Urinary bladder (tissue), 4 donors: ENCODE measurements around the gene TNRC6A. TPM values are rescaled to one million over a fixed set of nuclear protein-coding genes. Genes with fewer than 3 reads are reported as not detected.
"Not testable (repeated sequence)": the region's sequence is repeated elsewhere in the genome, so short reads cannot be mapped to it uniquely, and the experiment has no call there.

Experiments
- DNase-seq: peaks from one replicate; pipeline ENCODE4 v3.0.0-alpha.2; 2015; ENCODE audit errors: extremely low spot score
- H3K27ac ChIP-seq: one replicate; pipeline ENCODE4 v1.5.1; 2013; ENCODE audit warnings: low read depth, mild to moderate bottlenecking, moderate library complexity
- H3K36me3 ChIP-seq: one replicate; pipeline ENCODE4 v1.6.1; 2013; ENCODE audit warnings: mild to moderate bottlenecking, moderate library complexity; ENCODE audit not compliant: insufficient read depth
- H3K4me1 ChIP-seq: one replicate; pipeline ENCODE4 v1.6.1; 2013; ENCODE audit warnings: mild to moderate bottlenecking, moderate library complexity; ENCODE audit not compliant: insufficient read depth
- H3K4me3 ChIP-seq: one replicate; pipeline ENCODE4 v1.5.1; 2013; ENCODE audit warnings: low read depth, low read length
- WGBS: extraction: QIAGEN DNeasy Blood & Tissue Kit; methylation state at CpG from one replicate; pipeline ENCODE4 v1.1.7; 2013; 5-methylcytosine and 5-hydroxymethylcytosine counted together
- polyA plus RNA-seq: library from polyadenylated mRNA; stranded (reverse); fragments of 200-250 nt; gene quantifications from one replicate; pipeline ENCODE4 v1.2.3, GENCODE V29; 2013
- total RNA-seq: library from RNA; depleted of rRNA; stranded (reverse); fragments of >200 nt; gene quantifications from one replicate; pipeline ENCODE4 v1.2.3, GENCODE V29; 2014
- donor health status: healthy with polysubstance abuse.
- donor health status: healthy.

The TNRC6A gene
- total and polyA plus RNA-seq, 2 donors = 20.9 to 72.8 TPM

GRCh38 chr16:24852281-24852721 is 122.8 kb downstream of the TNRC6A start:
- H3K4me1 ChIP-seq = no peaks in the 10 kb centered on the region
- DNase-seq = no peak
- 58% methylated on average over 8 of the region's 8 CpGs for WGBS
- no peaks in the 10 kb centered on the region for H3K36me3 ChIP-seq
- no peak overlapping the region for H3K4me3 ChIP-seq
- no peak overlapping the region for H3K27ac ChIP-seq

- no peak for DNase-seq
- no peaks in the 10 kb centered on the region for H3K4me1 ChIP-seq
- WGBS = 74% methylated on average over 8 of the region's 8 CpGs
- H3K27ac ChIP-seq = no peak overlapping the region
- no peak overlapping the region for H3K4me3 ChIP-seq
- no peaks in the 10 kb centered on the region for H3K36me3 ChIP-seq
These were observed 123.8 kb downstream of the TNRC6A start for GRCh38 chr16:24853169-24853824.

- WGBS = 12% methylated on average over 18 of the region's 18 CpGs
- Histone ChIP-seq H3K4me3 (no peak overlapping the region), H3K27ac (no peak overlapping the region), H3K4me1 (no peaks in the 10 kb centered on the region), H3K36me3 (no peaks in the 10 kb centered on the region)
- DNase-seq = no peak
These were observed 124.4 kb downstream of the TNRC6A start for GRCh38 chr16:24853830-24854229.

DNA sequence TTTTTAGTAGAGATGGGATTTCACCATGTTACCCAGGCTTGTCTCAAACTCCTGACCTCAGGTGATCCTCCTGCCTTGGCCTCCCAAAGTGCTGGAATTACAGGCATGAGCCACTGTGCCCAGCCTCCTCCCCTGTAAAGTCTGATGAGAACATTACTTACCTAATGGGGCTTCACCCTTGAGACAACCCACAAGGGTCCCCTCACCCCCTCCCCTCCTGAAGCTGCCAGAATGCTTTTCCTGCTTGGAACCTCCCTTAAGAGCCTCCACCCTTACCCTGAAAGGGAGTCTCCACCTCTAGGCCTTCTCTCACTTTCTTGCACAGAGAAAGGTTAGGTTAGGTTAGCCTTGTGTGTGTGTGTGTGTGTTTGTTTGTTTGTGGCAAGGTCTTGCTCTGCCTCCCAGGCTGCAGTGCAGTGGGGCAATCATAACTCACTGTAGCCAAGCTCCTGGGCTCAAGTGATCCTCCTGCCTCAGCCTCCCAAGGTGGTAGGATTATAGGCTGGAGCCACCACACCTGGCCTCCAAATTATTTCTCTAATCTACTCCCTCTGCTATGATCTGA is 125.2 kb downstream of the TNRC6A start:
- H3K4me3 ChIP-seq = no peak overlapping the region
- no peak for DNase-seq
- no peaks in the 10 kb centered on the region for H3K36me3 ChIP-seq
- H3K4me1 ChIP-seq = no peaks in the 10 kb centered on the region
- no peak overlapping the region for H3K27ac ChIP-seq

- H3K27ac ChIP-seq = no peak overlapping the region
- no peaks in the 10 kb centered on the region for H3K36me3 ChIP-seq
- H3K4me3 ChIP-seq = no peak overlapping the region
- DNase-seq = no peak
- H3K4me1 ChIP-seq = no peaks in the 10 kb centered on the region
- 52% methylated on average over 5 of the region's 5 CpGs for WGBS
These were observed 126.2 kb downstream of the TNRC6A start for GRCh38 chr16:24855678-24856077.

DNA sequence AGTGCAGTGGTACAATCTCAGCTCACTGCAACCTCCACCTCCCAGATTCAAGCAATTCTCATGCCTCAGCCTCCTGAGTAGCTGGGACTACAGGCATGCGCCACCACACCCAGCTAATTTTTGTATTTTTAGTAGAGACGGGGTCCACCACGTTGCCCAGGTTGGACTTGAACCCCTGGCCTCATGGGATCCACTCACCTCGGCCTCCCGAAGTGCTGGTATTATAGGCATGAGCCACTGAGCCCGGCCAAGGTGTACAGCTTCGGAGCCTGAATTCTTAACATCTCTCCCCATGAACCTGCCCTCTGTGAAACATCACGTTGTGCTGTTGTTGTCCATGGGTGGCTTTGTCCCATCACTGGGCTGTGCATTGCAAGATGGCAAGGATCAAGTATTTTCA is 127.4 kb downstream of the TNRC6A start:
- not testable (repeated sequence) for H3K27ac ChIP-seq, H3K36me3 ChIP-seq, DNase-seq, H3K4me1 ChIP-seq, H3K4me3 ChIP-seq
- 85% methylated on average over 8 of the region's 8 CpGs for WGBS

DNA sequence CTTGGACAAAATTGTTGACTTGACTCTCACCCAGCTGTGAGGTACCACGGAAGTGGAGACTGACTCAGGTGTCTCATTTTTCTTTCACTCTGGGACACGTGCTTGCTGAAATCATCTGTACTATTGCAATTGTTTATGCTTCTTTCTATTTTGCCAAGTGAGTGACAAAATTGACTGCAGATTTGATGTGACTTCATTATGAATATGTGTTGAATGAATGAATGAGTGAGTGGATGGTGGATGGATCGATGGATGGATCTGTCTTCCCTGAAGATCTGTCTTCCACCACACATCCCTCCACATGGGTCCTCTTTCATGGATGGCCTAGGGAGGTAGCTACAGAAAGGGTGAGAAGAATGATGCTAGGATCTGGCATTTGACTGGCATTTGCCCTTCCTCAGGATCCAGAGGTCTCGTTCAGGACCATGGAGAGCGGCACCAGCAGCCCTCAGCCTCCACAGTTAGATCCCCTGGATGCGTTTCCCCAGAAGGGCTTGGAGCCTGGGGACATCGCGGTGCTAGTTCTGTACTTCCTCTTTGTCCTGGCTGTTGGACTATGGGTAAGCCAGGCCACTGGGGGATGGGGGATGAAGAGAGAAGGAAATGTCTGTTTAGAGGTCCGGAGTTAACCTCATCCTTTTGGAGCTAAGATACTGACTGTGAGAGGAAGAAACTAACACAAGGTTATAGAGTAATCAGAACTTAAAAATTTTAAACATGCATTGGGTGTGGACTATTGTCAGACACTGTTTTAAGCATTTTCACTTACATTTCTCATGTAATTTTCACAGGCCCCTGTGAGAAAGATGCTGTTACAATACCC is 129.0 kb downstream of the TNRC6A start:
- DNase-seq = no peak
- Histone ChIP-seq H3K27ac (no peak overlapping the region), H3K4me1 (no peaks in the 10 kb centered on the region), H3K4me3 (no peak overlapping the region), H3K36me3 (no peaks in the 10 kb centered on the region)
- 26% methylated on average over 9 of the region's 9 CpGs for WGBS

GRCh38 chr16:24861461-24861860 is 132.0 kb downstream of the TNRC6A start:
- Histone ChIP-seq H3K4me3 (no peak overlapping the region), H3K27ac (no peak overlapping the region), H3K4me1 (no peaks in the 10 kb centered on the region), H3K36me3 (no peaks in the 10 kb centered on the region)
- 78% methylated on average over 1 of the region's 1 CpG for WGBS
- DNase-seq = no peak

- H3K27ac ChIP-seq = no peak overlapping the region
- no peaks in the 10 kb centered on the region for H3K36me3 ChIP-seq
- no peak overlapping the region for H3K4me3 ChIP-seq
- WGBS = 84% methylated on average over 3 of the region's 3 CpGs
- H3K4me1 ChIP-seq = no peaks in the 10 kb centered on the region
- DNase-seq = no peak
These were observed 134.4 kb downstream of the TNRC6A start for GRCh38 chr16:24863582-24864437.

DNA sequence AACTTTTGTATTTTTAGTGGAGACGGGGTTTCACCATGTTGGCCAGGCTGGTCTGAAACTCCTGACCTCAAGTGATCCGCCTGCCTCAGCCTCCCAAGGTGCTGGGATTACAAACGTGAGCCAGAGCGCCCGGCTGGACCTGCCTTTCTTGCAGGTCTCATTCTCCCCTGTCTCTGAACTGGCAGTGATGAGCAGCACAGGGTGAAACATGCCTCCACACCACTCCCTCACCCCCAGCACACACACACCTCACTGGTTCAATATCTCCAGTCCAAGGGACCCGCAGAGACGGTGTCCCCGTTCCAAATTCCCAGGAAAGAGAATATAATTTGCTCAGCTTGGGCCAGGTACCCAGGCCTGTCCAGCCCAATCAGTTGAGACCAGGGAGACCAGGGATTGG is 139.6 kb downstream of the TNRC6A start:
- no peak overlapping the region for H3K27ac ChIP-seq
- no peak overlapping the region for H3K4me3 ChIP-seq
- 81% methylated on average over 8 of the region's 8 CpGs for WGBS
- DNase-seq = no peak
- no peaks in the 10 kb centered on the region for H3K4me1 ChIP-seq
- no peaks in the 10 kb centered on the region for H3K36me3 ChIP-seq

- no peak for DNase-seq
- H3K4me1 ChIP-seq = no peaks in the 10 kb centered on the region
- H3K4me3 ChIP-seq = no peak overlapping the region
- H3K27ac ChIP-seq = no peak overlapping the region
- H3K36me3 ChIP-seq = no peaks in the 10 kb centered on the region
- WGBS = 95% methylated on average over 5 of the region's 5 CpGs
These were observed 142.4 kb downstream of the TNRC6A start for GRCh38 chr16:24871891-24872290.

GRCh38 chr16:24873028-24873427 is 143.6 kb downstream of the TNRC6A start:
- 76% methylated on average over 2 of the region's 2 CpGs for WGBS
- H3K4me1 ChIP-seq = no peaks in the 10 kb centered on the region
- H3K4me3 ChIP-seq = no peak overlapping the region
- no peak overlapping the region for H3K27ac ChIP-seq
- DNase-seq = no peak
- no peaks in the 10 kb centered on the region for H3K36me3 ChIP-seq

DNA sequence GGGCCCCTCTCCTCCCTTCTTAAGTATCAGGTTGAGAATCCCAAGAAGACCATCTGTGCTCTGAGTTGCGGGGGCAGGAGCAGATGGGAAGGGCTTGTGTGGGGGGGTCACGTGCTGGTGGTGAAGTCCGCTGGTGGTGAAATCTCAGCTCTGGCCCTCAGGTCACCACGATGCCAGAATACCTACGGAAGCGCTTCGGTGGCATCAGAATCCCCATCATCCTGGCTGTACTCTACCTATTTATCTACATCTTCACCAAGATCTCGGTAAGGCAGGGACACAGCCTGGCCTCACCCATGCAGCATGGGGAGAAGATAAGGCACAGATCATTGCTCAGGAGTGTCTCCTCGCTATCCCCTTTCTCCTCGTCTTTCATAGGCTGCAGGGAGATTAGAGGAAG is 146.0 kb downstream of the TNRC6A start:
- no peaks in the 10 kb centered on the region for H3K4me1 ChIP-seq
- no peak overlapping the region for H3K4me3 ChIP-seq
- no peak for DNase-seq
- WGBS = 80% methylated on average over 10 of the region's 10 CpGs
- no peaks in the 10 kb centered on the region for H3K36me3 ChIP-seq
- H3K27ac ChIP-seq = no peak overlapping the region
